Fibroblast of mammary gland (primary cell): Measurements from ENCODE around the gene EIF3M.

Experiments used
- DNase-seq: peaks from one replicate; pipeline ENCODE4 v3.0.0-alpha.2; 2010; ENCODE audit warnings: low read depth
- H3K4me3 ChIP-seq: 2 replicates; pipeline ENCODE4 v1.5.1; 2011; ENCODE audit warnings: low read depth, mild to moderate bottlenecking, low read length, moderate library complexity; ENCODE audit not compliant: control insufficient read depth
- TF ChIP-seq, protein P1 (sequence below): conservative IDR thresholded peaks from 2 replicates; pipeline ENCODE4 v1.5.1; 2011; ENCODE audit warnings: low read depth, low read length, inconsistent platforms; ENCODE audit not compliant: control insufficient read depth, insufficient read depth

The EIF3M gene

GRCh38 chr11:32583459-32584271, at the start of gene EIF3M:
TSS of gene EIF3M (plus strand) at chr11:32583831. CDS start at chr11:32583888, 57 bp downstream.
- DNase-seq: peak; percentile 95
- peak within 1 kb of the TSS; percentile 89 for H3K4me3 ChIP-seq
- TF ChIP-seq, protein P1, sequence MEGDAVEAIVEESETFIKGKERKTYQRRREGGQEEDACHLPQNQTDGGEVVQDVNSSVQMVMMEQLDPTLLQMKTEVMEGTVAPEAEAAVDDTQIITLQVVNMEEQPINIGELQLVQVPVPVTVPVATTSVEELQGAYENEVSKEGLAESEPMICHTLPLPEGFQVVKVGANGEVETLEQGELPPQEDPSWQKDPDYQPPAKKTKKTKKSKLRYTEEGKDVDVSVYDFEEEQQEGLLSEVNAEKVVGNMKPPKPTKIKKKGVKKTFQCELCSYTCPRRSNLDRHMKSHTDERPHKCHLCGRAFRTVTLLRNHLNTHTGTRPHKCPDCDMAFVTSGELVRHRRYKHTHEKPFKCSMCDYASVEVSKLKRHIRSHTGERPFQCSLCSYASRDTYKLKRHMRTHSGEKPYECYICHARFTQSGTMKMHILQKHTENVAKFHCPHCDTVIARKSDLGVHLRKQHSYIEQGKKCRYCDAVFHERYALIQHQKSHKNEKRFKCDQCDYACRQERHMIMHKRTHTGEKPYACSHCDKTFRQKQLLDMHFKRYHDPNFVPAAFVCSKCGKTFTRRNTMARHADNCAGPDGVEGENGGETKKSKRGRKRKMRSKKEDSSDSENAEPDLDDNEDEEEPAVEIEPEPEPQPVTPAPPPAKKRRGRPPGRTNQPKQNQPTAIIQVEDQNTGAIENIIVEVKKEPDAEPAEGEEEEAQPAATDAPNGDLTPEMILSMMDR: no peak

DNA sequence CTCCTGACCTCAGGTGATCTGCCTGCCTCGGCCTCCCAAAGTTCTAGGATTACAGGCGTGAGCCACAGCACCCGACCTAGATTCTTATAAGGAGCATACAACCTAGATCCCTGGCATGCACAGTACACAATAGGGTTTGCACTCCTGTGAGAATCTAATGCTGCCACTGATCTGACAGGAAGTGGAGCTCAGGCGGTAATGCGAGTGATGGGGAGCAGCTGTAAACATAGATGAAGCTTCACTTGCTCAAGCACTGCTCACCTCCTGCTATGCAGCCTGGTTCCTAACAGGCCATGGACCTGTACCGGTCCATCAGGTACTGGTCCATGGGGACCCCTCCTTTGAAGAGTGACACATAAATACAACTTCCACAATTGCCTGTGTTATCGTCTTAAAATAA, 44.8 kb upstream of the EIF3M start:
- H3K4me3 ChIP-seq: no peak overlapping the region
- TF ChIP-seq, protein P1: no peak
- no peak for DNase-seq

DNA sequence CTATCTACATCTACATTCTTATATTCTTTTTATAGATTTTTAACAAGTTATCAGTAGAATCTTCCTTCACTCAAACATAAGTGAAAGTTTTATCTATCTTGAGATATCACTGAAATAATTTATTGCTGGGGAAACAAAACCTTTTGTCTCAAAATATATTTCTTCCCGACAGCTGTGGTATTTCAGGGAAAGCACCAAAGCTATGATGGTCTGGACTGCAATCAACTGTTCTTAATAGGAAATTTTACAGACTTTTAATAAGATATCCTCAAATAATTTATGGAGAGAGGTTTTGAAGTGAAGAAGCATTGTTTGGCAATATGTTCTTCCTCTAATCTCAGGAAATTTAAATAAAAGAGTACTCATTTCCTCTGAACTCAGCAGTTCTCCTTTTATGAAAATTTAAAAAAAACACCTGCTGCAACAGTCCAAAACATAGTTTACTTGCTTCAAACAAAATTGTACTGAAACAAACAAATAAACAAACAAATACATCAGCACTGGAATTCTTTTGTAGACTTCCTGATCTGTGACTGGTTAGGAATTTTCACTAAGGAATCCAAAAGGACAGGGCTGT, 33.9 kb upstream of the EIF3M start:
- no peak overlapping the region for H3K4me3 ChIP-seq
- DNase-seq: no peak
- TF ChIP-seq, protein P1: no peak

DNA sequence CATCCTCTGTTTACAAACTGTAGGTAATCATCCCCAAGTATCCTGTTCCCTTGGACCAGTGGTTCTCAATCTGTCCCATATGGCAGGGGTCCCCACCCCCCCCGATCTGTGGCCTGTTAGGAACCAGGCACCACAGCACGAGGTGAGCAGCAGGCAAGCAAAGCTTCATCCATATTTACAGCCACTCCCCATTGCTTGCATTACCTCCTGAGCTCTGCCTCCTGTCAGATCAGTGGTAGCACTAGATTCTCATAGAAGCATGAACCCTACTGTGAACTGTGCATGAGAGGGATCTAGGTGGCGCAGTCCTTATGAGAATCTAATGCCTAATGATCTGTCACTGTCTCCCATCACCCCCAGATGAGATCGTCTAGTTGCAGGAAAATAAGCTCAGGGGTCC, 33.4 kb upstream of the EIF3M start:
- no peak for DNase-seq
- TF ChIP-seq, protein P1: no peak
- H3K4me3 ChIP-seq: no peak overlapping the region

- no peak for DNase-seq
- TF ChIP-seq, protein P1: no peak
- H3K4me3 ChIP-seq: no peak overlapping the region
Observed at GRCh38 chr11:32555091-32555490, 28.5 kb upstream of the EIF3M start.

DNA sequence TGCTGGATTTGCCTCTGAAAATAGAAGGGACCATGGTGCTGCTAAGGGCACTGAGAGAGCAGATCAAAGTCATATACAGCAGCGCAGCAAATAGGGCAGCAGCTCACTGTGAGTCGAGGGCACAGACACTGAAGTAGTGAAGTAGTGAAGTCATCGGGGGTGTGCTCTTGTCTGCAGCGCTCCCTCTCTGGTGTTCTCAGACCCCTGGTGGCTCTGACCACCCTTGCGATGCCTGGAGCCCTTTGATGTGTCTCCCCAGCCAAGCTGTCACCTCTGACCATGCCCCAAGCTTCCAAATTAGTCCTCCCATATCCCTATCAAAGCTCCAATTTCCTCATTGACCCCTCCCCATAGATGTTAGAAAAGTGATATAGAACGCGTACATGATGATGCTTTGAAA, 27.7 kb upstream of the EIF3M start:
- TF ChIP-seq, protein P1: no peak
- H3K4me3 ChIP-seq: no peak overlapping the region
- no peak for DNase-seq
